Parathyroid adenoma (tissue), 2 donors: Measurements from ENCODE around the gene P2RX5.
"Not testable (repeated sequence)": the region's sequence is repeated elsewhere in the genome, so short reads cannot be mapped to it uniquely, and the experiment has no call there.

Experiments
- H2AFZ ChIP-seq: fragments of 300-600 bp; sonication (generic); one replicate; pipeline ENCODE4 v1.7.0; 2017; ENCODE audit warnings: antibody characterized with exemption, mild to moderate bottlenecking
- H3K27ac ChIP-seq: fragments of 300-600 bp; sonication (generic); one replicate; pipeline ENCODE4 v1.7.0; 2017
- H3K27me3 ChIP-seq: fragments of 300-600 bp; sonication (generic); one replicate; pipeline ENCODE4 v1.7.0; 2017; ENCODE audit warnings: low read length; ENCODE audit not compliant: control insufficient read depth, insufficient read depth
- H3K36me3 ChIP-seq: fragments of 300-600 bp; sonication (generic); one replicate; pipeline ENCODE4 v1.7.0; 2017; ENCODE audit warnings: low read length; ENCODE audit not compliant: control insufficient read depth, insufficient read depth
- H3K4me1 ChIP-seq: fragments of 300-600 bp; sonication (generic); one replicate; pipeline ENCODE4 v1.7.0; 2017; ENCODE audit warnings: control low read depth
- H3K4me2 ChIP-seq: fragments of 300-600 bp; sonication (generic); one replicate; pipeline ENCODE4 v1.7.0; 2017; ENCODE audit warnings: low read length
- H3K4me3 ChIP-seq: fragments of 300-600 bp; sonication (generic); one replicate; pipeline ENCODE4 v1.7.0; 2017; ENCODE audit warnings: low read depth, low read length
- H3K79me2 ChIP-seq: fragments of 300-600 bp; sonication (generic); one replicate; pipeline ENCODE4 v1.7.0; 2017; ENCODE audit warnings: control low read depth
- H3K9ac ChIP-seq: fragments of 300-600 bp; sonication (generic); one replicate; pipeline ENCODE4 v1.7.0; 2017; ENCODE audit warnings: mild to moderate bottlenecking
- H3K9me3 ChIP-seq: fragments of 300-600 bp; sonication (generic); one replicate; pipeline ENCODE4 v1.7.0; 2017; ENCODE audit warnings: low read length; ENCODE audit not compliant: control insufficient read depth
- TF ChIP-seq, protein P1 (sequence below): fragments of 300-600 bp; sonication (generic); IDR thresholded peaks from one replicate; pipeline ENCODE4 v1.7.0; 2017; ENCODE audit warnings: antibody characterized with exemption, mild to moderate bottlenecking
- donor health status: primary hyperparathyroidism.

Gene P2RX5

DNA sequence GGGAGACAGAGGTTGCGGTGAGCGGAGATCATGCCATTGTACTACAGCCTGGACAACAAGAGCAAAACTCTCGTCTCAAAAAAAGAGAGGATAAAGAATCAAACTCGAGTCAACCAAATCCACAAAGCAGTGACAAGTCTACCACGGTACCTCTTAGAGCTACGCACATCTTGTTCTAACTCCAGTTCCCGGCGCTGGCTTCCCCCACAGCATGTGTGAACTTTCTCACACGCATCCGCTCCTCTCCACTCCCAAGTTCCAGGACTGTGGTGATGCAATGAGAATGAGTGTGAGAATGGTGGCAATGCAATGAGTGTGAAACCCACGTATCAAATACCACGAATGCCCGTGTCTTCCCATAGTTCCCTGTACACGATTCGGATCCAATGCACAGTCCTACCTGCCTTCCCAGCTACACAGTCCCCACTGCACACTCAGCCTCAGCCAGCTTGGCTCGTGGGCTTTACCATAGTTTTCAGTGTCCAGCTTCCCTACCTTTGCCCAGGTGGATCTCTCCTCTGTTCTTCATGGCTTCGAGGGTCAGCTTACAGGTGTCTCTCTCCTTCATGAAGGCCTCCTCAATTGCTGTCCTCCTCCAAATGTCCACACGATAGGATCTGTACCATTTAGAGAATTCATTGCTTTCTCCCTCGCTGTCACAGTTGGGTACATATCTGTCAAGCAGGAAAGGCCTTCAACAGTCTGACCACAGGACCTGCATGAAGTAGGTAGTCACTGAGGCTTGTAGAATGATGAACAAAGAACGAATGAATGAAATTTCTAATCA, 9.2 kb upstream of the P2RX5 start:
- Histone ChIP-seq H3K27me3 (no peaks in the 10 kb centered on the region), H2AFZ (no peak overlapping the region), H3K9me3 (no peaks in the 10 kb centered on the region), H3K36me3 (no peaks in the 10 kb centered on the region), H3K9ac (no peak overlapping the region), H3K4me1 (no peaks in the 10 kb centered on the region), H3K4me3 (no peak overlapping the region), H3K27ac (no peak overlapping the region), H3K79me2 (no peaks in the 10 kb centered on the region), H3K4me2 (no peak overlapping the region)
- TF ChIP-seq, protein P1, sequence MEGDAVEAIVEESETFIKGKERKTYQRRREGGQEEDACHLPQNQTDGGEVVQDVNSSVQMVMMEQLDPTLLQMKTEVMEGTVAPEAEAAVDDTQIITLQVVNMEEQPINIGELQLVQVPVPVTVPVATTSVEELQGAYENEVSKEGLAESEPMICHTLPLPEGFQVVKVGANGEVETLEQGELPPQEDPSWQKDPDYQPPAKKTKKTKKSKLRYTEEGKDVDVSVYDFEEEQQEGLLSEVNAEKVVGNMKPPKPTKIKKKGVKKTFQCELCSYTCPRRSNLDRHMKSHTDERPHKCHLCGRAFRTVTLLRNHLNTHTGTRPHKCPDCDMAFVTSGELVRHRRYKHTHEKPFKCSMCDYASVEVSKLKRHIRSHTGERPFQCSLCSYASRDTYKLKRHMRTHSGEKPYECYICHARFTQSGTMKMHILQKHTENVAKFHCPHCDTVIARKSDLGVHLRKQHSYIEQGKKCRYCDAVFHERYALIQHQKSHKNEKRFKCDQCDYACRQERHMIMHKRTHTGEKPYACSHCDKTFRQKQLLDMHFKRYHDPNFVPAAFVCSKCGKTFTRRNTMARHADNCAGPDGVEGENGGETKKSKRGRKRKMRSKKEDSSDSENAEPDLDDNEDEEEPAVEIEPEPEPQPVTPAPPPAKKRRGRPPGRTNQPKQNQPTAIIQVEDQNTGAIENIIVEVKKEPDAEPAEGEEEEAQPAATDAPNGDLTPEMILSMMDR: no peak

DNA sequence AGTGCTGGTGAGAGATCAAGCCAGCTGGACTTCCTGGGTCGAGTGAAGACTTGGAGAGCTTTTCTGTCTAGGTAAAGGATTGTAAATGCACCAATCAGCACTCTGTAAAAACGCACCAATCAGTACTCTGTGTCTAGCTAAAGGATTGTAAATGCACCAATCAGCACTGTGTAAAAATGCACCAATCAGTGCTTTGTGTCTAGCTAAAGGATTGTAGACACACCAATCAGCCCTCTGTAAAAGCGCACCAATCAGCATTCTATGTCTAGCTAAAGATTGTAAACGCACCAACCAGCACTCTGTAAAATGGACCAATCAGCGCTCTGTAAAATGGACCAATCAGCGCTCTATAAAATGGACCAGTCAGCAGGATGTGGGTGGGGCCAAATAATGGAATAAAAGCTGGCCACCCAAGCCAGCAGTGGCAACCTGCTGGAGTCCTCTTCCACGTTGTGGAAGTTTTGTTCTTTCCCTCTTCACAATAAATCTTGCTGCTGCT, 6.1 kb upstream of the P2RX5 start:
- not testable (repeated sequence) for H3K4me3 ChIP-seq, H3K27ac ChIP-seq, H3K4me2 ChIP-seq, H3K36me3 ChIP-seq, H3K9me3 ChIP-seq, H3K79me2 ChIP-seq, H3K4me1 ChIP-seq, H3K9ac ChIP-seq, H3K27me3 ChIP-seq, H2AFZ ChIP-seq

DNA sequence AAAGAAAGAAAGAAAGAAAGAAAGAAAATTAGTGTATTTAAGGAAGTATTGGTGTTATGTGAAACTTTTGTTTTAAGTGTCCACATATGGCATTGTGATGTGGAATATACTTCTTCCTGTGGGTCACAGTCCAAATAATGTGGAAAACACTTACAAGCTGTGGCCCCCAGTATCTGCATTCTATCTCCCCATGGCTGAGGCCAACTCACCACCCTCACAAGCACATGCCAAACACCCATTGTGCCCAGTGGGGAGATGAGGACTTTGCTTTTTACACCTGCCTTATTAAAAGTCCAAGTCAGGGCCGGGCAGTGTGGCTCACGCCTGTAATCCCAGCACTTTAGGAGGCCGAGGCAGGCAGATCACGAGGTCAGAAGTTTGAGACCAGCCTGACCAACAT, 4.0 kb upstream of the P2RX5 start:
- H3K4me1 ChIP-seq: no peaks in the 10 kb centered on the region
- H3K27ac ChIP-seq: no peak overlapping the region
- no peaks in the 10 kb centered on the region for H3K27me3 ChIP-seq
- H3K9me3 ChIP-seq: no peaks in the 10 kb centered on the region
- no peak overlapping the region for H3K9ac ChIP-seq
- no peak overlapping the region for H3K4me2 ChIP-seq
- H3K79me2 ChIP-seq: no peaks in the 10 kb centered on the region
- TF ChIP-seq, protein P1: no peak
- no peak overlapping the region for H2AFZ ChIP-seq
- no peak overlapping the region for H3K4me3 ChIP-seq
- no peaks in the 10 kb centered on the region for H3K36me3 ChIP-seq

DNA sequence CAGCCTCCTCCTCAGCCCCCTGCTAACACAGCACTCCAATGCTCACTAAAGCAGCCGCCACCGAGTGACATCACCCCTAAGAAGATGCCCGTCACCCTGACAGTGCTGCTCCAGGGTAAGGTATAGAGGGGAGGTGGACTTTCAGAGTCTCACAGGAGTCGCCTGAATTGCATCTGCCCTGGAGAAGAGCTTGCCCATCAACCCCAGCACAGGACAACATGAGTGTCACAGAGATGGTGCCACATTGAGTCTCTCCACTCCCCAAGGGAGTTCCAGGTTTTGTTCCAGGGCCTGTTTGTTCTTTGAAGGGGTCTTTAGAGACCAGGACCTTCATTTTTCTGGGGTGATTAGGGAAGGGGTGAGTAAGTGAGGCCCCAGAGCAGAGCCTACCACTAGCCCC, 2.2 kb upstream of the P2RX5 start:
- Histone ChIP-seq H3K36me3 (no peaks in the 10 kb centered on the region), H3K4me1 (peaks cover 3% of the 10 kb centered on the region), H3K79me2 (peaks cover 3% of the 10 kb centered on the region), H2AFZ (no peak overlapping the region), H3K27me3 (no peaks in the 10 kb centered on the region), H3K4me3 (no peak overlapping the region), H3K9ac (no peak overlapping the region), H3K27ac (no peak overlapping the region), H3K9me3 (no peaks in the 10 kb centered on the region), H3K4me2 (no peak overlapping the region)
- TF ChIP-seq, protein P1: no peak

DNA sequence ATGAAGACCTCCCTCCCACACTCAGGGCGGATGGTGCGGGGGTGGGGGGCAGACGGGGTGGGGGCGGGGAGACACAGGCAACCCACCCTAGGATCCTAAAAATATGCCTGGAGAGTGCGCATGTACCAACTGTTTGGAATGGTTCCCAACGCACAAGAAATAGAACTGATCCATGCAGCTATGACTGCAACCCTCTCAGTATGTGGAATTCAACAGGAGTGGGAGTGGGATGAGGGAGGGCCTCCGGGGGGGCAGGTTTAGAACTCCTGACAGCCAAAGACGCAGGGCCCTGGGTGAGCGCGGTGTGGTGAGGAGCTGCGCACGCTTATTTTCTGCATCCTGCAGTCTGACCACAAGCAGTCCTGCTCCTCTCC, 1.1 kb upstream of the P2RX5 start:
- no peaks in the 10 kb centered on the region for H3K9me3 ChIP-seq
- TF ChIP-seq, protein P1: no peak
- H3K36me3 ChIP-seq: no peaks in the 10 kb centered on the region
- H3K27me3 ChIP-seq: no peaks in the 10 kb centered on the region
- no peak overlapping the region for H3K4me2 ChIP-seq
- H3K79me2 ChIP-seq: peaks cover 6% of the 10 kb centered on the region
- H2AFZ ChIP-seq: no peak overlapping the region
- no peak overlapping the region for H3K9ac ChIP-seq
- no peak overlapping the region for H3K4me3 ChIP-seq
- H3K27ac ChIP-seq: no peak overlapping the region
- peaks cover 3% of the 10 kb centered on the region for H3K4me1 ChIP-seq
